NCI-H748 (cell line): ENCODE measurements around the gene CADPS2.

Experiments used
- DNase-seq: peaks from one replicate; lab custom pipeline; 2025; ENCODE audit not compliant: unreplicated experiment; lab: John Stamatoyannopoulos, UW

Gene CADPS2

GRCh38 chr7:122618585-122619189 is 267.6 kb downstream of the CADPS2 start:
- no peak for DNase-seq

- DNase-seq, result peak; percentile 28
Measured at GRCh38 chr7:122616951-122617350, 269.3 kb downstream of the CADPS2 start.

- DNase-seq, result no peak
Measured at GRCh38 chr7:122605929-122606328, 280.3 kb downstream of the CADPS2 start.

- no peak for DNase-seq
Measured at GRCh38 chr7:122604251-122604650, 282.0 kb downstream of the CADPS2 start.

GRCh38 chr7:122602800-122603199 is 283.5 kb downstream of the CADPS2 start:
- DNase-seq, result peak; percentile 29

GRCh38 chr7:122600630-122601029 is 285.6 kb downstream of the CADPS2 start:
- no peak for DNase-seq

GRCh38 chr7:122600042-122600441 is 286.2 kb downstream of the CADPS2 start:
- no peak for DNase-seq

GRCh38 chr7:122597277-122597676 is 289.0 kb downstream of the CADPS2 start:
- peak; percentile 76 for DNase-seq

- DNase-seq, result peak; percentile 92
Measured at GRCh38 chr7:122595885-122596284, 290.4 kb downstream of the CADPS2 start.

- DNase-seq, result no peak
Measured at GRCh38 chr7:122588621-122589020, 297.6 kb downstream of the CADPS2 start.

GRCh38 chr7:122584676-122585251 is 301.5 kb downstream of the CADPS2 start:
- DNase-seq, result peak; percentile 11

GRCh38 chr7:122578350-122578749 is 307.9 kb downstream of the CADPS2 start:
- DNase-seq, result no peak

- DNase-seq, result no peak
Measured at GRCh38 chr7:122577449-122578003, 308.7 kb downstream of the CADPS2 start.

- peak; percentile 12 for DNase-seq
Measured at GRCh38 chr7:122572706-122573105, 313.6 kb downstream of the CADPS2 start.

GRCh38 chr7:122561326-122561725 is 324.9 kb downstream of the CADPS2 start:
- no peak for DNase-seq

- no peak for DNase-seq
Measured at GRCh38 chr7:122556873-122557542, 329.3 kb downstream of the CADPS2 start.

GRCh38 chr7:122556219-122556618 is 330.0 kb downstream of the CADPS2 start:
- no peak for DNase-seq

GRCh38 chr7:122553761-122554160 is 332.5 kb downstream of the CADPS2 start:
- no peak for DNase-seq

GRCh38 chr7:122552769-122553168 is 333.5 kb downstream of the CADPS2 start:
- no peak for DNase-seq

GRCh38 chr7:122550545-122550944 is 335.7 kb downstream of the CADPS2 start:
- peak; percentile 35 for DNase-seq

- no peak for DNase-seq
Measured at GRCh38 chr7:122549578-122549977, 336.7 kb downstream of the CADPS2 start.

- DNase-seq, result no peak
Measured at GRCh38 chr7:122546496-122546895, 339.8 kb downstream of the CADPS2 start.
